WERI-Rb-1 (cell line): ENCODE results near the gene AANAT.

Experiments
- DNase-seq: peaks from one replicate; pipeline ENCODE4 v3.0.0-alpha.2; 2020
- H3K27ac ChIP-seq: fragments of 250-450 bp; sonication (Bioruptor Pico); 2 replicates; pipeline ENCODE4 v1.5.1; 2020; ENCODE audit warnings: mild to moderate bottlenecking, moderate library complexity
- H3K27me3 ChIP-seq: fragments of 250-450 bp; sonication (Bioruptor Pico); 2 replicates; pipeline ENCODE4 v1.5.1; 2021; ENCODE audit warnings: mild to moderate bottlenecking, low read depth, moderate library complexity; ENCODE audit not compliant: insufficient read depth, severe bottlenecking
- H3K36me3 ChIP-seq: fragments of 250-450 bp; sonication (Bioruptor Pico); 2 replicates; pipeline ENCODE4 v1.5.1; 2020; ENCODE audit warnings: mild to moderate bottlenecking, moderate library complexity
- H3K4me3 ChIP-seq: 2 replicates; pipeline ENCODE4 v1.5.1; 2011; ENCODE audit warnings: low read depth, mild to moderate bottlenecking, control low read depth, low read length
- H3K9me3 ChIP-seq: fragments of 250-450 bp; sonication (Bioruptor Pico); 2 replicates; pipeline ENCODE4 v1.5.1; 2021; ENCODE audit warnings: mild to moderate bottlenecking, moderate library complexity; ENCODE audit not compliant: severe bottlenecking
- CTCF ChIP-seq: IDR thresholded peaks from 2 replicates; pipeline ENCODE4 v1.5.1; 2011; ENCODE audit warnings: low read depth, mild to moderate bottlenecking, control low read depth, inconsistent platforms, low read length

AANAT gene

DNA sequence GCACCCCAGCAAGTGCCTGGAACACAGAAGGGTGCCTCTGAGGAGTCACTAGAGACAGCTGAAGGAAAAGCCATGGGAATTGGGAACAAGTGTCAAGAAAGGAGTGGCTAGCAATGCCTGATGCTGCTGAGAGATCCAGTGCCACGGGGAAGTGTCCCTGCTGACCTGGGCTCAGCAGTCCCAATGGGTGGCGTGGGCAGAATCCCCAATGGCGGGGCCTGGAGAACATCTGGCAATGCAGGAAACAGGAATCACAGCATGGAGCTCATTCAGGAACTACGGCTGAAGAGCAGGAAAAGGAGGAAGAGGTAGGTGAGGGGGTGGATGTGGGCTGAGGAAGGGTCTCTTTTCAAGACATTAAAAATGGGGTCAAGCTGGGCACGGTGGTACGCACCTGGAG, 44.5 kb upstream of the AANAT start:
- no peak overlapping the region for H3K4me3 ChIP-seq
- H3K36me3 ChIP-seq, result peaks cover 12% of the 10 kb centered on the region
- H3K27ac ChIP-seq, result no peak overlapping the region
- no peaks in the 10 kb centered on the region for H3K9me3 ChIP-seq
- no peaks in the 10 kb centered on the region for H3K27me3 ChIP-seq
- no peak for DNase-seq
- no peak for TF ChIP-seq CTCF

DNA sequence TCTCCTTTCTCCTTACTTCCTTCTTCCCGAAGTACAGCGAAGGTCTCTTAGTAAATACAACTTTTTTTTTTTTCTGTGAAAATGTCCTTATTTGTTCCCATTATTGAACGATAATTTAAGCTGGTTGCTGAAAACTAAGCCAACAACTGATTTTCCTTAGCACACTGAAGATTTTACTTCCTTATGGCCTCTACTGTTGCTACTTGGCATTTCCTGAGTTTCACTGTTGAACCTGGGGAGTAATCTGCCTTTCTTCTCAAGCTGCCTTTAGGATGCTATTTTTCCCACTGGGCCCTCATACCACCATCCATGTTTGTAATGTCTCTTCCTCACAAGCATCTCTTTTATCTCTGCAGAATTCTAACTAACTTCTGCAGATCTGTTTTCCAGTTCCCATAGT, 40.5 kb upstream of the AANAT start:
- H3K9me3 ChIP-seq, result no peaks in the 10 kb centered on the region
- H3K4me3 ChIP-seq, result no peak overlapping the region
- DNase-seq, result no peak
- no peak for TF ChIP-seq CTCF
- H3K36me3 ChIP-seq, result peaks cover 14% of the 10 kb centered on the region
- no peak overlapping the region for H3K27ac ChIP-seq
- H3K27me3 ChIP-seq, result no peaks in the 10 kb centered on the region

GRCh38 chr17:76427501-76428231, 39.7 kb upstream of the AANAT start:
- no peak for TF ChIP-seq CTCF
- Histone ChIP-seq H3K9me3 (no peaks in the 10 kb centered on the region), H3K36me3 (peaks cover 9% of the 10 kb centered on the region), H3K27me3 (no peaks in the 10 kb centered on the region), H3K4me3 (no peak overlapping the region), H3K27ac (no peak overlapping the region)
- no peak for DNase-seq

- H3K27me3 ChIP-seq, result no peaks in the 10 kb centered on the region
- no peak for TF ChIP-seq CTCF
- no peak overlapping the region for H3K4me3 ChIP-seq
- peaks cover 3% of the 10 kb centered on the region; the same call in 1 of the 2 replicates for H3K36me3 ChIP-seq
- no peak for DNase-seq
- no peak overlapping the region for H3K27ac ChIP-seq
- no peaks in the 10 kb centered on the region for H3K9me3 ChIP-seq
These were observed 38.9 kb upstream of the AANAT start for GRCh38 chr17:76428511-76428910.

DNA sequence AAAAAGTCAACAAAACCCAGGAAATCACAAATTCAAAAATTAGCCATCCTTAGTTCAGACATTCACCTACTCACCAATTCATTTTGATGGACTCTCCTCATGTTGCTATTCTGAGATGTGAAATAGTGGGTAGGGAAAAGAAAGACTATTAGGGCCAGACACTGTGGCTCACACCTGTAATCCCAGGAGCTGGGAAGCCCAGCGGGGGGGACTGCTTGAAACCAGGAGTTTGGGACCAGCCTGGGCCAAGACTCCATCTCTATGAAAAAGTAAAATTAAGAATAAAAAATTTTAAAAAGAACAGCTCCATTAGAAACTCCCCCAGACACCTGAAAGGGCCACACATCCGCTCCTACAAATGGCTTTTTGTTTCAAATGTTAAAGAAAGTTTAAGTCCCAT, 35.9 kb upstream of the AANAT start:
- no peaks in the 10 kb centered on the region for H3K27me3 ChIP-seq
- no peak overlapping the region for H3K27ac ChIP-seq
- no peak for TF ChIP-seq CTCF
- peaks cover 3% of the 10 kb centered on the region; the same call in 1 of the 2 replicates for H3K36me3 ChIP-seq
- no peaks in the 10 kb centered on the region for H3K9me3 ChIP-seq
- no peak overlapping the region for H3K4me3 ChIP-seq
- DNase-seq, result no peak

- no peak overlapping the region for H3K27ac ChIP-seq
- no peak overlapping the region for H3K4me3 ChIP-seq
- H3K9me3 ChIP-seq, result no peaks in the 10 kb centered on the region
- peaks cover 6% of the 10 kb centered on the region for H3K36me3 ChIP-seq
- no peaks in the 10 kb centered on the region for H3K27me3 ChIP-seq
- TF ChIP-seq CTCF, result no peak
- no peak for DNase-seq
These were observed 35.4 kb upstream of the AANAT start for GRCh38 chr17:76432004-76432403.
